Urothelium cell line (cell line): ENCODE data around the gene GRID2.
"Not testable (repeated sequence)": the region's sequence is repeated elsewhere in the genome, so short reads cannot be mapped to it uniquely, and the experiment has no call there.

Experiments
- DNase-seq: peaks from one replicate; pipeline ENCODE4 v3.0.0; 2011; ENCODE audit warnings: low spot score, mixed read lengths
- FAIRE-seq: peaks from 2 replicates; lab custom pipeline; 2011; peaks lifted over from hg19 to GRCh38; lab: Jason Lieb, UNC

GRID2 gene

DNA sequence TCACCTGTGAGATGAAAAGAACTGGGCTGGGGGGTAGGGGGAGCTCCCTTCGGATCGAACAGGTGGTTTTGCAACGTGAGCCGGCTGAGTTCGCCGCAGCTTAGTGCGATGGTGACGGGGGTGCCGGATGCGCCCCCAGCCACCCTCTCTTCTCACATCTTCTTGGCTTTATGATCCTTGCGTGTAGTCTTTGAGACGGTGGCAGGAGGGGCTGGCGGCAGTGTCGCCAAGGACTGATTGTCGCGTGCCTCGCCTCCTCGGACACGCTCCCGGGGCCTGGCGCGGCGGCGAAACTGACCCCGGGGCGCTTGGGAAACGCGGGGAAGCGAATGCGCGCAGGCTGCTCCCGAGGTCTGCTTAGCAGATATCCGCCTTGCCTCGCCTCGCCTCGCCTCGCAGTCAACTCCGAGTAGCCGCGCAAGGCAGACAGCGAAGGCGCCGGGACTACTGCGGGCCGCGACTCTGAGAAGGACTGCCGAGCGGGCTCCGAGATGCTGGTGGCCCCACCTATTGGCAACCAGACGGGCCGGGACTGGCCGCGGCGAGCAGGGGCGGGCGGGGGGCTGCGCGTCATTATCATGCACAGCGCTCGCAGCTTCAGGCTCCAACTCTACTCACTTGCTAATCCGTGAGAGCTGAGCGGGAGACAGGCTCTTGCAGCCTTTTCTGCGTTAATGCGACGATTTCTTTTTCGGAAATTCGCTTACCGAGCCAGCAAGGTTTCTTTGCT is 1.5 kb downstream of the GRID2 start:
- peak; percentile 69 for DNase-seq
- no peak for FAIRE-seq

DNA sequence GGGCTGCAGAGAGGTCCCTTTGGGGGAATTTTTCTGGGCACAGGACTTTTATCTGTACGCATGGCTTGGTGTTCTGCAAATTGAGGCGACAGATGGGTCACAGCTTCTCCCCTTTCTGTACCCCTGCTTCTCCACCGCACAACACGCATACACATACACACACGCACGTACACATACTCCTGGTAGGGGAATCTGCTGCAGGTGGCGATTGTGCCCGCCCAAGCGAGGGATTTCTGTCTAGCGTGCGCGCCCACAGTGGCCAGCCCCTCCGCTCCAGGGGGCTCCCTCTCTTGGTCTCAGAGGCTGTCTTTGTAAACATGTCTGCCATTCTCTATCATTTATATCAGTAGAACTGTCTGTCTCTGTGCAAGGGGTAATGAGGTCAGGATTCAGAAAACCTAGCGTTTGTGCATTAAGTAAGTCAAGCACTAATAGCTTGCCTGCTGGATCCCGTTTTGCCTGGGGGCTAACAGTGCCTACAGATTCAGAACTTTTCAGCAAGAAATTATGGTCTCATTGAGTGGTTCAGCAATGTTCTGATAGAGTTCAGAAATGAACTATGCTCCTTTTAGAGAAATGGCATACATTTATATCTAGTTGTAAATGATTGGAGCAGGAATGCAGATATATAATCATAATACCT is 2.2 kb downstream of the GRID2 start:
- no peak for DNase-seq
- FAIRE-seq = no peak

DNA sequence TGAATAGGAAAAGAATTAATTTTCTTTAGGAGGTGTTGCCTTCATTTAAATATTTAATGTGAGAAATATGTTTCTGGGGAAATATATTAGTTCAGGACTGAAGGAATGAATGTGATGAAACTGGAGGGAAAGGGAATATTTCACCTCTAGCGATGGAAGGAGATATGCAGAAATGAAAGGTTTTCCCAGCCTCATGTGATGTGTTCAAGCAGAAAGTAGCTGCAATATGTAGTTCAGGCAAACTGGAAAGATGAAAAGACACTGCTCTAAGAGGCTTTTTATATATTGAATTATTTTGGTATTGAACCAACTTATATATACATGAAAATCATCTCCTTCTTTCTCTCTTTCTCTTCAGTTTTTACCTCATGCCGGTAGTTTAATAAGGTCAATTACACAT is 3.4 kb downstream of the GRID2 start:
- FAIRE-seq (no peak), DNase-seq (no peak)

DNA sequence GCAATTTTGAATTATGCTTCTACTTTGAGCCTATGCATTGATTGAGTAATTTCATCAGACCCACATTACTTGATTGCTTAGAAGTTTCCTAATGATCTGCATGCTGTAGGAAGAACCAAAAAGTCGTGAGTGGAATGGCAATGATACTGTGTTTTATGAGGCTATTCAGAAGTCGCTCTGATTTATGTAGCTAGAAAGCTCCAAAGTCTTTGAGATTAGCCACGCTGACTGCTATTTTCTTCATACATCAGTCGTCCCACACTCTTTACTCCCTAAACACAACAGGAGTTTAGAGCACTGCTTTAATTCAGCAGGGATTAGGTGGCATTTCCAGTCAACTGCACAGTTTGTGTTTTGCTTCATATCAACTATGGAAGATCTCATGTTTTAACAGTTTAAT is 4.1 kb downstream of the GRID2 start:
- no peak for FAIRE-seq
- no peak for DNase-seq

DNA sequence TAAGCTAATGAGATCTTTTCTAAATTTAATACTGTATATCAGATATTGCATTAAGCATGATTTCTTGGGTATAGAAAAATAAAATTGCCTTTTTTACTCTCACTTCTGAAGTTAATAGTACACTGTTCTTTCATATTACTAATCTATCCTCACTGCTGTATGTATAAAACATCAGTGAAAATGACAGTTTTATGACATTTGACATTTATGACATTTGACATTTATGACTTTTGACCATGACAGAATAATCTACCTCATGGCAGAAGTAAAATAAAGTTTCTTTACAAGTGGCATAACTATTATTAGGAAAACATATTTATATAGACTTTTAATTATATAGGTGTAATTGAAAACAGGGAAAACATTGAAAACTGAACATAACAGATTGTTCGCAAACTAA is 13.3 kb downstream of the GRID2 start:
- no peak for FAIRE-seq
- DNase-seq = no peak

DNA sequence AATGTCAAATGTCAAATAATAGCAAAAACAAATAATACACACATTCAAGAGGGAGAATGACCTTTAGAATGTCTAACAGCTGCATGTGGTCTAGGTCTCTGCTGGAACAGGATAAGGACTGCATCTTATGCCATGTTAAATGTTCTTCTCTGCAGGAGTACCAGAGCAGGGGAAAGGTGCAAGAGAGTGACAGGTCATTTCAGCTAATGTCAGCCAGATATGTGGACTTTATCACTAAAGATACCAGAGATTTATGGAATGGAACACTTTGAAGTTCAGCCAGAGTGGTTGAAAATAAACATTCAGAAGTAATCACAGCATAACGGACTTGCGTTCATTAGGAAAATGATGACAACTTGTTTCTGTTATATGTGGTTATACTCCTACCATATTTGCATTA is 24.3 kb downstream of the GRID2 start:
- FAIRE-seq (no peak), DNase-seq (no peak)

DNA sequence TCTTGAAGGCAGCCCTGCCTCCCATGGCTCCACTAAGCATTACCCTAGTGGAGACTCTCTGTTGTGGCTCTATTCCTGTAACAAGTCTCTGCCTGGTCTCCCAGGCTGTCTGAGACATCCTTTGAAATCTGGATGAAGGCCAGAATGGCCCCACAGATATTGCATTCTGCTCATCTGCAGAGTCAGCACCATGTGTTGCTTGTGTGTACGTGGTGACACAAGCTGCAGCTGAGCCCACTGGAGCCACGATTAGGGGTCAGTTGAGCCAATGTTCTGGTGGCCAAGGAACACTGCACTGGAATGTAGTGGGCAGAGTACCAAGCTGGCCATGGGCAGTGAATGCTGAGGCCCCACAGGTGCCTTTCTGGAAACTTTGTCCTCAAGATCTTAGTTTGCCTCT is 29.2 kb downstream of the GRID2 start:
- FAIRE-seq = no peak
- no peak for DNase-seq

DNA sequence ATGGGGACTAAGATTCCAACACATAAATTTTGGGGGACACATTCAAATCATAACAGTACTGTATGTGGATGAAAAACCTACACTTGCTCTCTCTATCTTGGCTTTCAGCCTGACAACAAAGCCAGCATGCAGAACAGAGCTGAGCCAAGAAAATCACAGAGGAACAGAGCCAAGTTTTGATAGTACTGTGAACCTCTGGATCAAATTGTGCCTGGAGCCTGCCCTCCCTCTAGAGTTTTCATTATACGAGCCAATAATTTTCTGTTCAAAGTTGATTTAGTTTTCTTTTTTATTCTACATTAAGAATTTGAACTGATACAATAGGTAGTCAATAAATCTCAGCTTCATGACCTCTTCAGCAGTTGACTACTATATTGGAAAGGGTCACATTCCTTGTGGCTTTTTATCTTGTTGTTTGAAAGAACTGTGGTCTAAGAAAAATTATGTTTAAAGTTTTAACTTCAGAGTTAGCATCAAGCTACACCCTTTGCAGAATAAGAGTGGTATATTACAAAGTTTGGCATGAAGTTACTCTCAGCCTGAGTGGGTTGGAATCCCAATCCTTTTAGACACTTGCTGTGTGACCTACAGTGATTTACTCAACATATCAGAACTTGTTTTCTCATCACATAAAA is 31.1 kb downstream of the GRID2 start:
- DNase-seq (no peak), FAIRE-seq (no peak)

DNA sequence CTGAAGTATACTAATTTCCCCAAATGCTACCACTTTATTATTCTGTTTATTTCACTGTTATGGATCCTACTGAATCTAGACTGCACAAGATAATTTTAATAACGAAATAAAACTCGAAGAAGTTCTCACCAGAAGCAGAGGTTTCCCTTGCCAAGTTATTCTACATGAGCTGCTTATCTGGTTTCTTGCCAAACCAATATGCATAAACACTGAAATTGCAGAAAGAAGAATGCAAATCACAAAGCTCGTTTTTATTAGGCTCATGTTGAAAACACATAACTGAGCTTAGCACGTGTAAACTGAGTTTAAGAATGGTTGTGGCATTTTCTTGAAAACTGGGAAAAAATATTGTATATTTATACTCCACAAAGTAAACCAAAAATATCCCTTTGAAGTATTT is 35.9 kb downstream of the GRID2 start:
- DNase-seq (no peak), FAIRE-seq (no peak)

DNA sequence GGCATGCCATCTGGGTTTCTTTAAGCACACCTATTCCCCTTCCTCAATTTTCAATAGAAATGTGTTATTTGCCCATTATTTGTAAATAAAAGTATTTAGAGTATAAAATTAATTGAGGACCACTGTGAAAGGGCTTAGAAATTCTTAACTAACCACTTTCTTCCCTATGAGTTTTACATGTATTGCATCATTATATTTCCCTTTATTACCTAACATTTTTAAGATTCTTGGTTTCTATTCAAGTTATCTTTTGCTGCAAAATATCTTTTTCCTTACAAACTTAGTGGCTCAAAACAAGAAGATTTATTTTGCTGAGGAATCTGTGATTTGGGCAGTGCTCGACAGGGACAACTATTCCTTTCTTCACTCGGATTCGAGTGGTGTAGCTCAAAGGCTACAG is 40.5 kb downstream of the GRID2 start:
- DNase-seq = no peak
- FAIRE-seq = no peak

DNA sequence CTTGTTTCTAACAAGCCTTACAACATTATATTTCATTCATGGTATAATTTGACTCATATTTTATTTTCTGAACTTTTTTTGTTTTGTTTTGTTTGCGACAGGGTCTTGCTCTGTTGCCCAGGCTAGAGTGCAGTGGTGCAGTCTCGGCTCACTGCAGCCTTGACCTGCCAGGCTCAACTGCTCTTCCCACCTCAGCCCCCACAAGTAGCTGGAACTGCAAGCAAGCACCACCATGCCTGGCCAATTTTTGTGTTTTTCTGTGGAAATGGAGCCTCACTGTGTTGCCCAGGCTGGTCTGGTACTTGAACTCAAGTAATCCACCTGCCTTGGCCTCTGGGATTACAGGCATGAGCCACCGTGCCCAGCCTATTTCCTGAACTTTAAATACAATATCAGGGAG is 42.5 kb downstream of the GRID2 start:
- DNase-seq (no peak), FAIRE-seq (no peak)

DNA sequence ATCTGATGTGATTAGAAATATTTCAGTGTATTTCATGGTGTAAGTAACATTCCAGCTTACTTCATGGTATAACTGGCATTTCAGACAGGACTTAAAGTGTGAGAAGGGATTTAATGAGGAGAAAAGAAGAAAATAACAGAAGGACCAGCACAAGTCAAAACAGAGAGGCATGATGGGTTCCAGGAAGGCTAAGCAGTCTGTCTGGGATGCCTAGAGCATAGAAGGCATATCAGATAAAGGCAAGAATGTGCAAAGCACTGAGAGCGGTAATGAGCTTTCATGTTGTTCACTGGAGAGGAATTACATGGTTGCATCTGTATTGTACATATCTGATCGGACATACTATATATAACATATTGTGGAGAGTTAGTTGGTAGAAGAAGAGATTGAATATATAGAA is 54.2 kb downstream of the GRID2 start:
- no peak for DNase-seq
- no peak for FAIRE-seq

DNA sequence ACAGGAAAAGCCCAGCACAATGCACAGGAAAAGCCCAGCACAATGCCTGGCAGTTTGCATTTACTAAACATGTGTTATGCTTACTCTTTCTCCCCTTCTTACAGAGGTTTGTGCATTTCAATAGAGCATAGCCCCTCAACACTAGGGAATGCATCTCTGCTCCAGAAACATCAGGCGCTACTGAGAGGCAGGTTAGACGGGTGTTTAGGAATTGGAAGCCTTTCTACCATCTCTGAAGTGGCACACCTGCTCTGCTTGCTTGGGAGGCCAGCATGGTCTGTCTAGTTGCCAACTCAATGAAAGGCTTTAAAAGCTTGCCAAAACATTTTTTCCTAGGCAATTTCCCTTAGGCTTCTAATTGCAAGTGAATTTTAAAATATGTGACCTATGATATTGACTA is 55.7 kb downstream of the GRID2 start:
- FAIRE-seq = no peak
- DNase-seq = no peak

DNA sequence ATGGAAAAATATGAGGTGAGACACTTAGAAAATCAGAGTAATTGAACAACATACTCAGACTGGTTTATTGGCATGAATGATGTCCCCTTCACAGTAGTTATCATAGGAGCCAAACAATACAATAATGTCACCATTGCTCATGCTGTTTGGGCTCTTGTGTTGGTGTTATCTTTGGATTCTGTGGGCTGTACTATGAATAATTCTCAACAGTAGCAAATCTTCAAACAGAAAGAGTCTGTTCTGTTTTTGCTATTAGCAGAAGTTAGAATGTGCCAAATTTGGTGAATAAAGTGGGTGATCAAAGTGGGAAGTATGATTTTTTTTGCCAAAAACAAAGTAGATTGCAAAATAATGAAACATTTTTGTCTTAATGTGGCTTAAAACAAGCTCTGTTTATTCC is 58.3 kb downstream of the GRID2 start:
- FAIRE-seq (no peak), DNase-seq (no peak)

DNA sequence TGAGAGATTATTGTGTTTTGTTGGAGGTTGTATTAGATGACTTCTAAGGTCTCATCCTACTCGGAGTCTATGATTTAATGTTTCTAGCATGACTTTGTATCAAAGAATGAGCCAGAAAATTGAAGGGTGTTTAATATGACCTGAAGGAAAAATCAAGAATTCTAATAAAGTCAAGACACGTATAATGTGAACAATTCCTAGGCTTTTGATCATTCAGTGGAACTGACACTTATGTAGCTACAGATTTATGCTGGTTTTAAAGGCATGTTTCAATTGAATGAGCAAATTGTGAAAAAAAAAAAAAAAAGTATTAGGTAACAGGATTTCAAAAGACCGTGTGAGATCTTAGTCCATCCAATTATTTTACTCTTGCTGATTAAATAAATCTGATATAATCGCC is 64.9 kb downstream of the GRID2 start:
- FAIRE-seq (no peak), DNase-seq (no peak)

DNA sequence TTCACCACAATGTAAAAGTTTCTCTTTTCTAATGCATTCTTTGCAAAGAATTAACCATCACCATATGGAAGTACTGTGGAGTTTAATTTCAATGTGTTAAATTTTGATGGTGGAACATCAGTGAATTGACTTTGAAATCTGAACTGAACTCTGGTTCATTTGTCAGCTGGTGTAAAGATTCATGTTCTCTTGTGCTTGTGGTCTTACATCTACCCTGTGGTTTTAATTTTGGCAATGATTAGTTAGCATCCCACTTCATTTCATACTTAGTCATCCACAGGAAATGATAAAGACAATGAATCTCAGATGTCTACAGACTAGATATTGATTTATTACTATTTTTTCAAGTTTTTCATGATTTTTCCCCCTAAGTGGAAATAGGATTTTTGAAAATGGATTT is 77.8 kb downstream of the GRID2 start:
- peak; percentile 9 for DNase-seq
- no peak for FAIRE-seq

DNA sequence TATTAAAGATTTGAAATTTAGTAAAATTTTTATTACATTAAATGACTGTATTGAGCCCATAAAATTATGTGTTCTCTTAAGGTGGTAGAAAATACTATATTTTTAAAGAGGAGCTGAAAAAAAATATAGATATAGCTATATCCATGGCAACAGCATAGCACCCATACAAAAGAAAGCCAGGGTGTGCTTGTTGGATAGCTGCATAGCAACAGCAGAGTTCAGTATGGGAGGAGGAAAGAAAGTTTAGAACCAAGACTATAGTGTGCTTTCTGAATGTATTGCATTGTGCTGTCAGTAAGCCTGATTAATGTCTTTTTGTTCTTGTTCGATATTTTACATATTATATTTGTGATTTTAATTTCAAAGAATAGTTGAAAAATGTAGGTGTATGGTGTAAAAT is 78.4 kb downstream of the GRID2 start:
- no peak for DNase-seq
- FAIRE-seq = no peak

DNA sequence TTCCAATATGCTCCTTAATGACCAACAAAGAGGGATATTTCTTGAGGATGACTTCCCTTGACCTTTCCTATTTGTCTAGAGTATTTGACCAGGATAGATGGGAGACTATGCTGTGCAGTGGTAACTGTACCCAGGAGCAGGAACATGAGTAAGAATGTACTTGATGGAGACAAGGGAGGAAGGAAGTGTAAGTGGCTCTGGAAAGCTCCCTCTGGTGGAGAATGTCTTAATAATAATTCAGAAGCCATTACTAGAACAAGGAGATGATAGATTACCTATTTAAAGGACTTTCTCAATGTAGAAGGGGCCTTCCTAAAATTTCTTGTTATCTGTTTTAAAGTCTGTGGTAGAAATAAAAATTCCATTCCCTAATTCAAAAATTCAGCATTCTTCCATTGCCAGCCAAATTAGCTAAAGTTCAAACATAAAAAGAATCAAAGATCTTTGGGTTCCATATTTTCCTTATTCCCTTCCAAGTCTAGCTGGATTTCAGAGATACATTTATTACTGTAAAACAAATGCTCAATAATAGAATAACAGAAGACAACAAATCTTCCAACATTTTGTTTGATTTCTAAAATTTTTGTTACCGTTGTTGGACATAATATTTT is 83.8 kb downstream of the GRID2 start:
- peak; percentile 21 for DNase-seq
- peak; percentile 23 for FAIRE-seq

DNA sequence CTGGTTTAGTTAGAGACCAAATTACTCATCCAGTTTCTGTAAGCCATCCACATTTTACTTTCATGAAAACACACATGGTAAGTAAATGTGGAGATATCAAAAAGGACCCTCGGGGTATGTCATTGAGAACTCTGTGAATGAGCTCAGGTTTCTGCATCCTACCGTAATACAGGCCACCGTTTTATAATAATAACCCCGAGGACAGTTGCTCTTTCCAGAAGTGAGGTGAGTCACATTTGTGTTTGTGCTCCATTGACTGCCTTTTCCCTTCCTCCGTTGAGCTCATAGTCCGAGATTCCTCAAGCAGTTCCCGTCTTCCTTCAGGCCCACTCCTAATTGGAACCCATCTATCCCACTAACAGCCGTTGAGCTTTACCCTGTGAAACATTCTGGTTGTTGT is 95.3 kb downstream of the GRID2 start:
- DNase-seq = peak; percentile 4
- FAIRE-seq = no peak

DNA sequence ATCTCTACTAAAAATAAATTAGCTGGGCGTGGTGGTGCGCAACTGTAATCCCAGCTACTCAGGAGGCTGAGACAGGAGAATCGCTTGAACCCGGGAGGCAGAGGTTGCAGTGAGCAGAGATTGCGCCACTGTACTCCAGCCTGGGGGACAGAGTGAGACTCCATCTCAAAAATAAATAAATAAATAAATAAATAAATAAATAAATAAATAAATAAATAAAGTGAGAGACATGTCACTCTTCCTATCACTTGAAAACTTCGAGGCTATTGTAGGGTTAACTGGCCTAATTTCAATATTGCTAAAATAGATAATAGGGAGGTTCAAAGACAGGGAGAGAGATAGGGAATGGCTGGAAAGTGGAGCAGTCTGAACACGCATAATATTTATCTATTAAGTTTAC is 99.8 kb downstream of the GRID2 start:
- DNase-seq, FAIRE-seq: not testable (repeated sequence)

DNA sequence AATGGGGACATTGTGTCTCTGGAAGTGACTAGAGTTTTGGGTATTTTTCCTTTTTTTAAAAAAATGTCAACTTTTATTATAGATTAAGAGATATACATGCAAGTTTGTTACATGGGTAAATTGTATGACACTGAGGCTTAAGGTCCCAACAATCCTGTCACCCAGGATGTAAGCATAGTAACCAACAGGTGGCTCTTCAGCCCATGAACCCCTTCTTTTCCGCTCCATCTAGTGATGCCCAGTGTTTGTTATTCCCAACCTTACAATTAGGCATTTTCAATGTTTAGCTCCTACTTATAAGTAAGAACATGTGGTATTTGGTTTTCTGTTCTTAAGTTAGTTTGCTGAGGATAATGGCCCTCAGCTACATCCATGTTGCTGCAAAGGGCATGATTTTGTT is 102.7 kb downstream of the GRID2 start:
- FAIRE-seq = no peak

DNA sequence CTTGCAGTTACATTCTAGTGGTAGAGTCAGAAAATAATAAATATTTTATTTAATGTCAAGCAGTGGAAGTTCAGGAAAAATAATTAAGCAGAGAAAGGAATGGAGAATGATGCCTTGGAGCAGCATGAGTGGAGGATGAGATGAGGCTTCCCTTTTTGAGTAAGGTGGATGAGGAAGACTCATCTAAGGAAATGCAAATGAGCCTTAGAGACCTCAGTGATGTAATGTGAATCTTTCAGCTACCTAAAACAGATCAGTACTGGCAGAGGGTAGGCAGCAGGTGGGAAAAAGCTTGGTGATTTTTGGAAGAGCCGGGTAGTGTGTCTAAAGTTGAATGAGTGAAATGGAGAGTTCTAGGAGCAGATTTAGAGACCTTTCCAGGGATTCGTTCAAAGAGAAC is 118.2 kb downstream of the GRID2 start:
- no peak for DNase-seq

More for the DNA sequence above, 102.7 kb downstream of the GRID2 start:
- no peak for DNase-seq

More for the DNA sequence above, 118.2 kb downstream of the GRID2 start:
- no peak for FAIRE-seq
